Suprapubic skin (tissue), 4 donors: Measurements from ENCODE around the gene WDR90. TPM values are rescaled to one million over a fixed set of nuclear protein-coding genes. Genes with fewer than 3 reads are reported as not detected.

ENCODE experiments used
- DNase-seq, 2 donors: peaks; one replicate each; pipeline ENCODE4 v3.0.0-alpha.2; 2019; ENCODE audit warnings: low spot score in 2 of 2
- H3K27ac ChIP-seq: fragments of 200-600 bp; sonication (generic); one replicate; pipeline ENCODE4 v1.5.1; 2019
- H3K27me3 ChIP-seq: fragments of 200-600 bp; sonication (generic); one replicate; pipeline ENCODE4 v1.5.1; 2019
- H3K36me3 ChIP-seq: fragments of 200-600 bp; sonication (generic); one replicate; pipeline ENCODE4 v1.5.1; 2019
- H3K4me1 ChIP-seq: fragments of 200-600 bp; sonication (generic); one replicate; pipeline ENCODE4 v1.5.1; 2019
- H3K4me3 ChIP-seq: fragments of 200-600 bp; sonication (generic); one replicate; pipeline ENCODE4 v1.5.1; 2019; ENCODE audit warnings: mild to moderate bottlenecking
- H3K9me3 ChIP-seq: fragments of 200-600 bp; sonication (generic); one replicate; pipeline ENCODE4 v1.5.1; 2019
- CTCF ChIP-seq, 2 donors: fragments of 200-600 bp in 1 of 2; fragments of 450-650 bp in 1 of 2; sonication (generic) in 1 of 2; IDR thresholded peaks; one replicate each; pipeline ENCODE4 v1.5.1; 2016 to 2019; ENCODE audit warnings: antibody characterized with exemption in 2 of 2, mild to moderate bottlenecking in 1 of 2, moderate library complexity in 1 of 2
- EP300 ChIP-seq: sonication (generic); formaldehyde crosslinking; IDR thresholded peaks from one replicate; pipeline ENCODE4 v1.6.1; 2017; ENCODE audit warnings: antibody characterized with exemption
- POLR2A ChIP-seq, 2 donors: fragments of 450-650 bp; IDR thresholded peaks; one replicate each; pipeline ENCODE4 v1.6.1; 2017; ENCODE audit warnings: antibody characterized with exemption in 2 of 2, mild to moderate bottlenecking in 2 of 2, moderate library complexity in 2 of 2
- POLR2AphosphoS5 ChIP-seq, 3 donors: sonication (generic); formaldehyde crosslinking; IDR thresholded peaks; one replicate each; pipeline ENCODE4 v1.6.1; 2017; ENCODE audit warnings: antibody characterized with exemption in 3 of 3
- WGBS: methylation state at CpG from one replicate; pipeline ENCODE4 v1.1.5; 2018; 5-methylcytosine and 5-hydroxymethylcytosine counted together
- total RNA-seq, 4 donors: library from RNA; depleted of rRNA; stranded (reverse); fragments of >200 nt; gene quantifications; one replicate each; pipeline ENCODE4 v1.1.0, GENCODE V29; 2016

The WDR90 gene
- total RNA-seq, 4 donors from 2014 or later, result 18.3 to 63.0 (median 32.2) TPM

DNA sequence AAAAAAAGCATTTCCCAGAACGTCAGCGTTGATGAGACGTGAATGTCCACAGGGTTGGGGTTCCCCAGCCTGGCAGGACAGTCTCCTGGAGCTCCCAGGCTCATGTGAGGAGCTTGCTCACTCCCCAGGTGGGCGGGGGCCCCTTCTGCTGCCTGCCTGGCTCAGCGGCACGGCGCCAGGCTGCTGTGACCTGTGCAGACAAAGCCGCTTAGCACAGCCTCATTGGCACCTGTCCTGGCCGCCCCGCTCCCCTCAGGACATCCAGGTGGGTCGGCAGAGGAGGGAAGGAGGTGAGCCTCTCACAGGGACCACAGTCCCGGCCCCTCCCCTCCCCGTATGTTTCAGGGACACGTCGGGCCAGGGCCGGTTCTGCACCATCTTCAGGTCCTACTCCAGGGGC, 31.3 kb upstream of the WDR90 start:
- peaks cover 9% of the 10 kb centered on the region for H3K36me3 ChIP-seq
- no peak overlapping the region for H3K4me3 ChIP-seq
- H3K27me3 ChIP-seq, result no peaks in the 10 kb centered on the region
- 75% methylated on average over 13 of the region's 16 CpGs for WGBS
- H3K9me3 ChIP-seq, result no peaks in the 10 kb centered on the region
- peak overlapping the region; percentile 8 for H3K27ac ChIP-seq
- peaks cover 42% of the 10 kb centered on the region for H3K4me1 ChIP-seq
- TF ChIP-seq POLR2A (IDR thresholded peaks at IDR 0.05), result no peak
- no peak for TF ChIP-seq CTCF (IDR thresholded peaks at IDR 0.05)
- no peak for TF ChIP-seq EP300
- TF ChIP-seq POLR2AphosphoS5 (IDR thresholded peaks at IDR 0.05), result no peak
- no peak for DNase-seq

- Histone ChIP-seq H3K27me3 (no peaks in the 10 kb centered on the region), H3K4me3 (no peak overlapping the region), H3K36me3 (peaks cover 3% of the 10 kb centered on the region), H3K27ac (peak overlapping the region; percentile 63), H3K4me1 (peaks cover 47% of the 10 kb centered on the region), H3K9me3 (no peaks in the 10 kb centered on the region)
- 85% methylated on average over 20 of the region's 20 CpGs for WGBS
- TF ChIP-seq POLR2A (IDR thresholded peaks at IDR 0.05), result no peak
- TF ChIP-seq CTCF (IDR thresholded peaks at IDR 0.05), result no peak
- TF ChIP-seq EP300, result no peak
- no peak for TF ChIP-seq POLR2AphosphoS5 (IDR thresholded peaks at IDR 0.05)
- no peak for DNase-seq
Observed at GRCh38 chr16:619476-620100, 29.6 kb upstream of the WDR90 start.

- peak overlapping the region; percentile 63 for H3K27ac ChIP-seq
- no peaks in the 10 kb centered on the region for H3K9me3 ChIP-seq
- peaks cover 47% of the 10 kb centered on the region for H3K4me1 ChIP-seq
- 44% methylated on average over 4 of the region's 41 CpGs for WGBS
- no peak for TF ChIP-seq CTCF (IDR thresholded peaks at IDR 0.05)
- TF ChIP-seq POLR2A (IDR thresholded peaks at IDR 0.05), result no peak
- no peak for TF ChIP-seq POLR2AphosphoS5 (IDR thresholded peaks at IDR 0.05)
- TF ChIP-seq EP300, result no peak
- H3K27me3 ChIP-seq, result no peaks in the 10 kb centered on the region
- H3K36me3 ChIP-seq, result peaks cover 6% of the 10 kb centered on the region
- DNase-seq, result no peak
- no peak overlapping the region for H3K4me3 ChIP-seq
Observed at GRCh38 chr16:620700-621525, 28.3 kb upstream of the WDR90 start.

DNA sequence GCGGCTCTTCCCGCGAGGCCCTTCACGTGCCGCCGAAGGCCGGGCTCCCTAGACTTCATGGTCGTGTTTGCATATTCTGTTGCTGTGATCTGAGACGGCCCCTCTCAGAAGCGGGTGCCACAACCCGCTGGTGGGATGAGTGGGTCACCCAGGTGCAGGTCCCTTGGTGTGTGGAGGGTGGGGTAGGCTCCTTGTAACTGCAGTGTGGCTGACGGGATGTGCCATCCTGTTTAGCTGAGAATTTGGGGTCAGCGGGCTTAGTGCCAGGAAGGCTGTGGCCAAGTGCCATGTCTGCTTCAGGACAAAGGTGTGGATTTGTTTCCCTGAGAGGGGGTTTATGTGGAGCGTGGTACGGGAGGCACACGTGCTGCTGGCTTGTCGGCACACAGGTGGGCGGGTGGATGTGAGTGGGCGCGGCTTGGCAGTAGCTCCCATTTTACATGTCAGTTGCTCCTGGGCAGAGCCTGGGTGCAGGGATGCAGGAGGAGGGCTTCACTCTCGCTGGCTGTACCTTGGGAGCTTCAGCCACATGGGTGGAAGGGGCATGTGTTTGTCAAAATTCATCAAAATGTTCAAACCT, 27.5 kb upstream of the WDR90 start:
- no peaks in the 10 kb centered on the region for H3K27me3 ChIP-seq
- H3K4me3 ChIP-seq, result no peak overlapping the region
- 63% methylated on average over 10 of the region's 21 CpGs for WGBS
- peak overlapping the region; percentile 63 for H3K27ac ChIP-seq
- peaks cover 13% of the 10 kb centered on the region for H3K36me3 ChIP-seq
- H3K4me1 ChIP-seq, result peaks cover 44% of the 10 kb centered on the region
- H3K9me3 ChIP-seq, result no peaks in the 10 kb centered on the region
- no peak for DNase-seq
- TF ChIP-seq EP300 (no peak), CTCF (IDR thresholded peaks at IDR 0.05) (no peak), POLR2A (IDR thresholded peaks at IDR 0.05) (no peak)

DNA sequence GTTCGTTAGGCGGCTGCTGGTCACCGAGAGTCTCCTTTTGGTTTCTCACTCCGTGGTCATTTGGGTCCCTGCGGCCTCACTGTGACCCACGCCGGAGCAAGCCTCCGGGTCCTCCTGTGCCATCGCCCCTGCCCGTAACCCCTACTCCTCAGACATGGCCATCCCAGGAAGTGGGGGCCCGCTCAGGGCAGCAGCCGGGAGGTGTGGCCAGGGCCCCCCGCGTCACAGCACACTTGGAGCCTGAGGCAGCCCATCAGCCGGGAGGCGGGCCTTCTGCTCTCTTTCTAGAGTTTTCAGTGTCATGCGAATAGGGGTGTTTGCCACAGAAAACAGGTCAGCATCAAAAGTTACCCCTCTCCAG, 26.3 kb upstream of the WDR90 start:
- Histone ChIP-seq H3K9me3 (no peaks in the 10 kb centered on the region), H3K4me1 (peaks cover 50% of the 10 kb centered on the region), H3K27ac (peak overlapping the region; percentile 63), H3K36me3 (peaks cover 26% of the 10 kb centered on the region), H3K4me3 (no peak overlapping the region), H3K27me3 (no peaks in the 10 kb centered on the region)
- no peak for DNase-seq
- WGBS, result 89% methylated on average over 17 of the region's 17 CpGs
- no peak for TF ChIP-seq CTCF (IDR thresholded peaks at IDR 0.05)
- no peak for TF ChIP-seq EP300
- no peak for TF ChIP-seq POLR2AphosphoS5 (IDR thresholded peaks at IDR 0.05)
- TF ChIP-seq POLR2A (IDR thresholded peaks at IDR 0.05), result no peak
